Mucosa of rectum (tissue), 2 donors: Measurements from ENCODE around the gene CDH13.

Experiments used
- H3K27ac ChIP-seq, 2 donors: one replicate each; pipeline ENCODE4 v1.7.0; 2013; ENCODE audit warnings: inconsistent platforms in 2 of 2, low read depth in 2 of 2, low read length in 2 of 2
- H3K27me3 ChIP-seq, 2 donors: one replicate each; pipeline ENCODE4 v1.7.0; 2013; ENCODE audit warnings: low read length in 2 of 2; ENCODE audit not compliant: control insufficient read depth in 2 of 2, insufficient read depth in 2 of 2
- H3K36me3 ChIP-seq, 2 donors: one replicate each; pipeline ENCODE4 v1.7.0; 2013; ENCODE audit warnings: low read length in 2 of 2; ENCODE audit not compliant: control insufficient read depth in 2 of 2, insufficient read depth in 2 of 2
- H3K4me1 ChIP-seq, 2 donors: one replicate each; pipeline ENCODE4 v1.7.0; 2013; ENCODE audit warnings: low read length in 2 of 2, mild to moderate bottlenecking in 1 of 2; ENCODE audit not compliant: control insufficient read depth in 2 of 2, insufficient read depth in 2 of 2
- H3K4me3 ChIP-seq, 2 donors: one replicate each; pipeline ENCODE4 v1.7.0; 2013; ENCODE audit warnings: low read length in 2 of 2
- H3K9ac ChIP-seq, 2 donors: one replicate each; pipeline ENCODE4 v1.7.0; 2013; ENCODE audit warnings: low read length in 2 of 2, low read depth in 1 of 2, mild to moderate bottlenecking in 1 of 2
- H3K9me3 ChIP-seq, 2 donors: one replicate each; pipeline ENCODE4 v1.7.0; 2013; ENCODE audit warnings: low read length in 2 of 2; ENCODE audit not compliant: control insufficient read depth in 2 of 2
- donor health status: healthy.
- donor health status: Normal muscosa, but diverticular disease.

The CDH13 gene

DNA sequence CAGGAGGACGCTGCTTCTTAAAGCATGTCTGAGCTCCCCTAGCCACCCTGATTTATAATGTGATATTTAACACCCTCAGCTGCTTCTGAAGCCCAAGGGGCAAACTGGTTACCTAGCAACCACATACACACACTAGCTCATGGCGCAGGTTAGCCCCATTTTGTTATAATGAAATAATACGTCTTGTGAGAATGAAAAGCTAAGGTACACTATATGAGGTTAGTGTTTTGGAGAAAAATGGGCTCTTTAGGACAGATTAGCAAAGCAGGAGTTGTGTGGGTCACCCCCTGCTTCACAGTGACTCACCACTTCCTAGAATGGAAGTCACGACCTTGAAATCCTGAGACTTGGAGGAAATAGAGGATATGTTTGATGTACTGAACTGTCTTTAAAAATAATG is 776.2 kb downstream of the CDH13 start:
- Histone ChIP-seq H3K27me3 (no peaks in the 10 kb centered on the region), H3K9ac (no peak overlapping the region), H3K27ac (no peak overlapping the region), H3K36me3 (no peaks in the 10 kb centered on the region), H3K4me1 (no peaks in the 10 kb centered on the region), H3K4me3 (no peak overlapping the region), H3K9me3 (no peaks in the 10 kb centered on the region)

DNA sequence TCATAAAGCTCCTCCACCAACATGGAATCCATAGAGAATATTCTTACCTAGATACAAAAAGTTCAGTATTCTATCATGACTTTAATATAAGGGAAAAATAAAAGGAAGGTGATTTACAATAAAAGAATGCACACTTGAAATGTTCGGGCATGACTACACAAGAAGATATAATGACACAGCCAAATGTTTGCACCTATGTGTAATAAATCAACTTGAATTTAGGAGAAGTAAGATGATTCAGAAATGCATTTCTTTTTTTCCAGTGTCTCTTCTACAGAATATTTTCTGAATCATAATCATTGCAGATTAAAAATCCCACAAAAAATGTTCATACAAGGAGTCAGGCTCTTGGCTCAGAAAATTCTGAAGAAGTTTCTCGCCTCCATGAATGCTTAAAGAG is 777.0 kb downstream of the CDH13 start:
- Histone ChIP-seq H3K27me3 (no peaks in the 10 kb centered on the region), H3K9ac (no peak overlapping the region), H3K27ac (no peak overlapping the region), H3K4me3 (no peak overlapping the region), H3K9me3 (no peaks in the 10 kb centered on the region), H3K4me1 (no peaks in the 10 kb centered on the region), H3K36me3 (no peaks in the 10 kb centered on the region)

DNA sequence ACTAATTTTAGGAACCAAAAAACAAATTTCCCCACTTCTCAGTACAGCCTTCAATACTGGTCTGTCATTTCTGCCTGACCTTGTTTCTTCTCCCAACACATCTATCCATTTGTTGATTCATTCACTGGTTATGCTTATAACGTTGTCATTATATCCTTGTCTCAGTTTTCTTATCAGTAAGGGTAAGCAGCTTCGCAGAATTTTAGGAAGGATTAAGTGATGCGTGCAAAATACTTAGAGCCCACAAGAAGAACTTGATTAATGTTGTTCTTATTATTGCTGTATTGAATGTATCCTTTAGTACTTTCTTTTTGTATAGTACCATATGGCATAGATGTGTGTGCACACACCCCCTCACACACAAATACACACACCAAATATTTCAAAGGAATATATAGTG is 777.5 kb downstream of the CDH13 start:
- no peaks in the 10 kb centered on the region for H3K9me3 ChIP-seq

GRCh38 chr16:83407928-83408327 is 781.2 kb downstream of the CDH13 start:
- H3K9me3 ChIP-seq = no peaks in the 10 kb centered on the region
- H3K36me3 ChIP-seq = no peaks in the 10 kb centered on the region
- H3K27ac ChIP-seq = no peak overlapping the region
- H3K4me1 ChIP-seq = no peaks in the 10 kb centered on the region
- H3K4me3 ChIP-seq = no peak overlapping the region
- H3K27me3 ChIP-seq = no peaks in the 10 kb centered on the region
- no peak overlapping the region for H3K9ac ChIP-seq

More for the DNA sequence above, 777.5 kb downstream of the CDH13 start:
- Histone ChIP-seq H3K9ac (no peak overlapping the region), H3K27ac (no peak overlapping the region), H3K27me3 (no peaks in the 10 kb centered on the region), H3K4me3 (no peak overlapping the region), H3K36me3 (no peaks in the 10 kb centered on the region), H3K4me1 (no peaks in the 10 kb centered on the region)

GRCh38 chr16:83409347-83409746 is 782.6 kb downstream of the CDH13 start:
- no peaks in the 10 kb centered on the region for H3K9me3 ChIP-seq
- no peaks in the 10 kb centered on the region for H3K36me3 ChIP-seq
- H3K27ac ChIP-seq = no peak overlapping the region
- H3K4me1 ChIP-seq = no peaks in the 10 kb centered on the region
- H3K4me3 ChIP-seq = no peak overlapping the region
- H3K9ac ChIP-seq = no peak overlapping the region
- H3K27me3 ChIP-seq = no peaks in the 10 kb centered on the region

GRCh38 chr16:83418565-83418964 is 791.8 kb downstream of the CDH13 start:
- H3K9ac ChIP-seq = no peak overlapping the region
- H3K9me3 ChIP-seq = no peaks in the 10 kb centered on the region
- no peaks in the 10 kb centered on the region for H3K27me3 ChIP-seq
- H3K4me3 ChIP-seq = no peak overlapping the region
- no peaks in the 10 kb centered on the region for H3K4me1 ChIP-seq
- H3K36me3 ChIP-seq = no peaks in the 10 kb centered on the region
- no peak overlapping the region for H3K27ac ChIP-seq

GRCh38 chr16:83420206-83420760 is 793.5 kb downstream of the CDH13 start:
- Histone ChIP-seq H3K36me3 (no peaks in the 10 kb centered on the region), H3K9me3 (no peaks in the 10 kb centered on the region), H3K9ac (no peak overlapping the region), H3K4me1 (no peaks in the 10 kb centered on the region), H3K27ac (no peak overlapping the region), H3K27me3 (no peaks in the 10 kb centered on the region), H3K4me3 (no peak overlapping the region)

GRCh38 chr16:83433201-83433600 is 806.4 kb downstream of the CDH13 start:
- H3K27me3 ChIP-seq = no peaks in the 10 kb centered on the region
- no peaks in the 10 kb centered on the region for H3K9me3 ChIP-seq
- H3K27ac ChIP-seq = no peak overlapping the region
- no peak overlapping the region for H3K4me3 ChIP-seq
- H3K36me3 ChIP-seq = no peaks in the 10 kb centered on the region
- H3K4me1 ChIP-seq = no peaks in the 10 kb centered on the region
- H3K9ac ChIP-seq = no peak overlapping the region

DNA sequence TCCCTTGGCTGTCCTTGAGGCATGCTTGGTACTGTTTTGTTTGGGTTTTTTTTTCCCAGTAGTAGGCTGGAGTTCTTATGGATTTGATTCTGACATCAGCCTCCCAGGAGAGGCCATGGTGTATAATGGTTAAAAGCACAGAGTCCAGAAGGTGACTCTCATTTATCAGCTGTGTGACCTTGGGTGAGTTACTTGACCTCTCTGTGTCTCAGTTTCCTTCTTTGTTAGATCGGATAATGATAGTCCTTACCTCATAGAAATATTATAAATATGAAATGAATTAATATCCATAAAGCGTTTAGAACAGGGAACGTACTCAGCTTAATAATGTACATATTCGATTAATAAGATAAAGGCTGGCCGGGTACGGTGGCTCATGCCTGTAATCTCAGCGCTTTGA is 810.3 kb downstream of the CDH13 start:
- peaks cover 0 to 2% of the 10 kb centered on the region in 2 donors for H3K27me3 ChIP-seq
- no peaks in the 10 kb centered on the region for H3K9me3 ChIP-seq
- H3K4me3 ChIP-seq = no peak overlapping the region
- no peaks in the 10 kb centered on the region for H3K36me3 ChIP-seq
- H3K27ac ChIP-seq = no peak overlapping the region
- H3K9ac ChIP-seq = no peak overlapping the region
- no peaks in the 10 kb centered on the region for H3K4me1 ChIP-seq

- no peaks in the 10 kb centered on the region for H3K36me3 ChIP-seq
- H3K9me3 ChIP-seq = no peaks in the 10 kb centered on the region
- H3K9ac ChIP-seq = no peak overlapping the region
- no peak overlapping the region for H3K4me3 ChIP-seq
- H3K4me1 ChIP-seq = no peaks in the 10 kb centered on the region
- peaks cover 0 to 2% of the 10 kb centered on the region in 2 donors for H3K27me3 ChIP-seq
- no peak overlapping the region for H3K27ac ChIP-seq
These were observed 811.6 kb downstream of the CDH13 start for GRCh38 chr16:83438326-83438725.

GRCh38 chr16:83439412-83439811 is 812.6 kb downstream of the CDH13 start:
- H3K4me1 ChIP-seq = no peaks in the 10 kb centered on the region
- no peak overlapping the region for H3K9ac ChIP-seq
- peaks cover 0 to 2% of the 10 kb centered on the region in 2 donors for H3K27me3 ChIP-seq
- no peaks in the 10 kb centered on the region for H3K9me3 ChIP-seq
- H3K4me3 ChIP-seq = no peak overlapping the region
- no peaks in the 10 kb centered on the region for H3K36me3 ChIP-seq
- H3K27ac ChIP-seq = no peak overlapping the region
